Measurements from ENCODE around the gene EXTL2. TPM values are rescaled to one million over a fixed set of nuclear protein-coding genes. Genes with fewer than 3 reads are reported as not detected.

The EXTL2 gene
- total RNA-seq, 1 experiment from 2014 or later = 15.2 TPM

DNA sequence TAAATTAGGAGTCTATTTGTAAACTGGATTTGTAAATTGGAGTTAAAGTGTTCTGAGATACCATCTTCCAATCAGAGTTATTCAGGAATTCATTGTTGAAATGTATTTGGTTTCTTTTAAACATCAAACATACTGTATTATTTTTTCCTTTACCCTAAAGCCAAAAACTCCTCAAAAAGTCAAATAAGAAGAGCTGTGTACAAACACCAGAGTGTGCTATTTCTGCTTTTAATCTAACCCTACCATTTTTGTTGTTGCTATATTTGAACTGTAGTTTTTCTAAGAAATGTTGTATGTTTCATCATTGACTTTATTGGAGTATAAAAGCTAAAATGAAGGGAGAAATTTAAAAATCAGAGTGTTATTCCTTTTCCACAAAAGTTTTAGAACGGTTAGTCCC is 37.1 kb upstream of the EXTL2 start:
- no peak for DNase-seq (ENCODE audit: unreplicated experiment)

GRCh38 chr1:100930494-100930893 is 35.9 kb upstream of the EXTL2 start:
- H3K4me3 Mint-ChIP-seq (ENCODE audit: unreplicated experiment) = no peak overlapping the region
- no peaks in the 10 kb centered on the region for H3K9me3 Mint-ChIP-seq (ENCODE audit: unreplicated experiment)
- H3K36me3 Mint-ChIP-seq (ENCODE audit: insufficient read depth, unreplicated experiment) = peaks cover 19% of the 10 kb centered on the region
- H3K27ac Mint-ChIP-seq (ENCODE audit: low read depth, unreplicated experiment) = no peak overlapping the region
- no peaks in the 10 kb centered on the region for H3K27me3 Mint-ChIP-seq (ENCODE audit: insufficient read depth, unreplicated experiment)
- DNase-seq (ENCODE audit: unreplicated experiment) = no peak
- ChIA-PET POLR2A (no interaction called here), CTCF (interaction anchor here (1.3 to 10.1 kb wide), 2 partner anchors 308 to 358 kb away, joined by 5 to 167 read pairs; no protein-coding TSS in a partner anchor)
- TF ChIP-seq, protein P1, sequence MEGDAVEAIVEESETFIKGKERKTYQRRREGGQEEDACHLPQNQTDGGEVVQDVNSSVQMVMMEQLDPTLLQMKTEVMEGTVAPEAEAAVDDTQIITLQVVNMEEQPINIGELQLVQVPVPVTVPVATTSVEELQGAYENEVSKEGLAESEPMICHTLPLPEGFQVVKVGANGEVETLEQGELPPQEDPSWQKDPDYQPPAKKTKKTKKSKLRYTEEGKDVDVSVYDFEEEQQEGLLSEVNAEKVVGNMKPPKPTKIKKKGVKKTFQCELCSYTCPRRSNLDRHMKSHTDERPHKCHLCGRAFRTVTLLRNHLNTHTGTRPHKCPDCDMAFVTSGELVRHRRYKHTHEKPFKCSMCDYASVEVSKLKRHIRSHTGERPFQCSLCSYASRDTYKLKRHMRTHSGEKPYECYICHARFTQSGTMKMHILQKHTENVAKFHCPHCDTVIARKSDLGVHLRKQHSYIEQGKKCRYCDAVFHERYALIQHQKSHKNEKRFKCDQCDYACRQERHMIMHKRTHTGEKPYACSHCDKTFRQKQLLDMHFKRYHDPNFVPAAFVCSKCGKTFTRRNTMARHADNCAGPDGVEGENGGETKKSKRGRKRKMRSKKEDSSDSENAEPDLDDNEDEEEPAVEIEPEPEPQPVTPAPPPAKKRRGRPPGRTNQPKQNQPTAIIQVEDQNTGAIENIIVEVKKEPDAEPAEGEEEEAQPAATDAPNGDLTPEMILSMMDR (IDR thresholded peaks at IDR 0.05; ENCODE audit: unreplicated experiment) = no peak
- intact Hi-C loops (cut with micrococcal nuclease) = no loop called here
- H3K4me1 Mint-ChIP-seq (ENCODE audit: insufficient read depth, unreplicated experiment) = no peaks in the 10 kb centered on the region
- BruUV-seq (replicated peaks) = no TSS peak

More for the DNA sequence above, 37.1 kb upstream of the EXTL2 start:
- ChIA-PET POLR2A (no interaction called here), CTCF (interaction anchor here (1.2 to 3.7 kb wide), 2 partner anchors 23 to 357 kb away, joined by 4 to 17 read pairs; no protein-coding TSS in a partner anchor)
- Mint-ChIP-seq H3K4me1 (ENCODE audit: insufficient read depth, unreplicated experiment) (no peaks in the 10 kb centered on the region), H3K27me3 (ENCODE audit: insufficient read depth, unreplicated experiment) (no peaks in the 10 kb centered on the region), H3K9me3 (ENCODE audit: unreplicated experiment) (no peaks in the 10 kb centered on the region), H3K27ac (ENCODE audit: low read depth, unreplicated experiment) (no peak overlapping the region), H3K36me3 (ENCODE audit: insufficient read depth, unreplicated experiment) (peaks cover 19% of the 10 kb centered on the region), H3K4me3 (ENCODE audit: unreplicated experiment) (no peak overlapping the region)
- no TSS peak for BruUV-seq (replicated peaks)
- TF ChIP-seq, protein P1 (IDR thresholded peaks at IDR 0.05; ENCODE audit: unreplicated experiment) = no peak
- intact Hi-C loops (cut with micrococcal nuclease) = no loop called here

- H3K27ac Mint-ChIP-seq (ENCODE audit: low read depth, unreplicated experiment) = no peak overlapping the region
- TF ChIP-seq, protein P1 (IDR thresholded peaks at IDR 0.05; ENCODE audit: unreplicated experiment) = no peak
- intact Hi-C loops (cut with micrococcal nuclease) = loop anchor here (10.0 kb wide), 1 partner anchor 97 kb away; the partner anchor contains the start of gene DPH5
- POLR2A ChIA-PET = no interaction called here
- no peak for DNase-seq (ENCODE audit: unreplicated experiment)
- no TSS peak for BruUV-seq (replicated peaks)
- H3K36me3 Mint-ChIP-seq (ENCODE audit: insufficient read depth, unreplicated experiment) = peaks cover 16% of the 10 kb centered on the region
- CTCF ChIA-PET = interaction anchor here (0.6 to 10.1 kb wide), 3 partner anchors 63 to 360 kb away, joined by 3 to 167 read pairs (median 3); no protein-coding TSS in a partner anchor
- H3K4me3 Mint-ChIP-seq (ENCODE audit: unreplicated experiment) = no peak overlapping the region
- no peaks in the 10 kb centered on the region for H3K4me1 Mint-ChIP-seq (ENCODE audit: insufficient read depth, unreplicated experiment)
- H3K27me3 Mint-ChIP-seq (ENCODE audit: insufficient read depth, unreplicated experiment) = no peaks in the 10 kb centered on the region
- no peaks in the 10 kb centered on the region for H3K9me3 Mint-ChIP-seq (ENCODE audit: unreplicated experiment)
Observed at GRCh38 chr1:100928128-100928527, 33.5 kb upstream of the EXTL2 start.

- no TSS peak for BruUV-seq (replicated peaks)
- H3K9me3 Mint-ChIP-seq (ENCODE audit: unreplicated experiment) = no peaks in the 10 kb centered on the region
- POLR2A ChIA-PET = no interaction called here
- H3K36me3 Mint-ChIP-seq (ENCODE audit: insufficient read depth, unreplicated experiment) = peaks cover 22% of the 10 kb centered on the region
- DNase-seq (ENCODE audit: unreplicated experiment) = no peak
- CTCF ChIA-PET = interaction anchor here (0.6 to 10.1 kb wide), 3 partner anchors 63 to 361 kb away, joined by 3 to 167 read pairs (median 3); no protein-coding TSS in a partner anchor
- TF ChIP-seq, protein P1 (IDR thresholded peaks at IDR 0.05; ENCODE audit: unreplicated experiment) = no peak
- H3K4me1 Mint-ChIP-seq (ENCODE audit: insufficient read depth, unreplicated experiment) = no peaks in the 10 kb centered on the region
- H3K27me3 Mint-ChIP-seq (ENCODE audit: insufficient read depth, unreplicated experiment) = no peaks in the 10 kb centered on the region
- intact Hi-C loops (cut with micrococcal nuclease) = loop anchor here (10.0 kb wide), 1 partner anchor 98 kb away; the partner anchor contains the start of gene DPH5
- H3K27ac Mint-ChIP-seq (ENCODE audit: low read depth, unreplicated experiment) = no peak overlapping the region
- H3K4me3 Mint-ChIP-seq (ENCODE audit: unreplicated experiment) = no peak overlapping the region
Observed at GRCh38 chr1:100927276-100927675, 32.6 kb upstream of the EXTL2 start.
